GM19463 (cell line): ENCODE measurements around the gene OTOP2.
A peak's percentile ranks its signal among the peaks of the same experiment; 100 is the strongest.

Experiments used
- ATAC-seq: cut with Tn5 transposase; IDR thresholded peaks from one replicate; pipeline ENCODE4 v1.9.1; 2021; ENCODE audit warnings: mild to moderate bottlenecking, moderate library complexity; ENCODE audit not compliant: unreplicated experiment

The OTOP2 gene

GRCh38 chr17:74923538-74924249, 379 bp upstream of the OTOP2 start:
- no peak for ATAC-seq

GRCh38 chr17:74925242-74925641, 1.2 kb downstream of the OTOP2 start:
- ATAC-seq, result no peak

DNA sequence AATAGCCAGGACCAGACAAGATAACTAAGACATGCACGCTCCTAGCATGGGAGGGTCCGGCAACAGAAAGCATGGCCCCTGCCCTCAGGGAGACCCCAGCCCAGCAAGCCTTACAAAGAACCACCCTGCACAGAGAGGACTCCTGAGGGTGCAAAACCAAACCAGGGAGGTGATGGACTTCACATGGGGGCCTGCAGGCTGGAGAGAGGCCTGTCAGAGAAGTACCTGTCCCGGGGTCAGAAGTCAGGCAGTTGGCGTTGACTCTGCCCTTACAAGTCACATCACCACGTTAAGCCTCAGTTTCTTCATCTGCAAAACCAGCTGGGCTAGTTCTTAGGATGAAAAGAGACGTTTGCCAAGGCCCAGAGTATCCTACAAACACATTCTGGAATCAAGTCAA, 4.7 kb downstream of the OTOP2 start:
- ATAC-seq, result no peak

- no peak for ATAC-seq
Measured at GRCh38 chr17:74930535-74931036, 6.5 kb downstream of the OTOP2 start.

GRCh38 chr17:74935048-74935447, 11.0 kb downstream of the OTOP2 start:
- ATAC-seq, result no peak

- ATAC-seq, result no peak
Measured at GRCh38 chr17:74935585-74936469, 11.8 kb downstream of the OTOP2 start, which contains the start of gene OTOP3. TSS of gene OTOP3 (plus strand) at chr17:74935898. CDS start at chr17:74935922, 24 bp downstream.

- no peak for ATAC-seq
Measured at GRCh38 chr17:74936470-74936799, 12.4 kb downstream of the OTOP2 start.

- ATAC-seq, result no peak
Measured at GRCh38 chr17:74937064-74938051, 13.3 kb downstream of the OTOP2 start.

GRCh38 chr17:74938194-74938950, 14.3 kb downstream of the OTOP2 start:
- no peak for ATAC-seq

GRCh38 chr17:74939534-74939933, 15.5 kb downstream of the OTOP2 start:
- no peak for ATAC-seq

- no peak for ATAC-seq
Measured at GRCh38 chr17:74941128-74941725, 17.2 kb downstream of the OTOP2 start.

- no peak for ATAC-seq
Measured at GRCh38 chr17:74943808-74944522, 19.9 kb downstream of the OTOP2 start.

GRCh38 chr17:74945543-74945942, 21.5 kb downstream of the OTOP2 start:
- ATAC-seq, result peak; percentile 89

DNA sequence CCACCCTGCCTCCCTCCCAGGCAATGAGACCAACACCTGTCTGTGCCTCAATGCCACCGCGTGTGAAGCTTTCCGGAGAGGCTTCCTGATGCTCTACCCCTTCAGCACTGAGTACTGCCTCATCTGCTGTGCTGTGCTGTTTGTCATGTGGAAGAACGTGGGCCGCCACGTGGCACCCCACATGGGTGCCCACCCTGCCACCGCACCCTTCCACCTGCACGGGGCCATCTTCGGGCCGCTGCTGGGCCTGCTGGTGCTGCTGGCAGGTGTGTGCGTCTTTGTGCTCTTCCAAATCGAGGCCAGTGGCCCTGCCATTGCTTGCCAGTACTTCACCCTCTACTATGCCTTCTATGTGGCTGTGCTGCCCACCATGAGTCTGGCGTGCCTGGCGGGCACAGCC, 22.6 kb downstream of the OTOP2 start:
- ATAC-seq, result no peak

DNA sequence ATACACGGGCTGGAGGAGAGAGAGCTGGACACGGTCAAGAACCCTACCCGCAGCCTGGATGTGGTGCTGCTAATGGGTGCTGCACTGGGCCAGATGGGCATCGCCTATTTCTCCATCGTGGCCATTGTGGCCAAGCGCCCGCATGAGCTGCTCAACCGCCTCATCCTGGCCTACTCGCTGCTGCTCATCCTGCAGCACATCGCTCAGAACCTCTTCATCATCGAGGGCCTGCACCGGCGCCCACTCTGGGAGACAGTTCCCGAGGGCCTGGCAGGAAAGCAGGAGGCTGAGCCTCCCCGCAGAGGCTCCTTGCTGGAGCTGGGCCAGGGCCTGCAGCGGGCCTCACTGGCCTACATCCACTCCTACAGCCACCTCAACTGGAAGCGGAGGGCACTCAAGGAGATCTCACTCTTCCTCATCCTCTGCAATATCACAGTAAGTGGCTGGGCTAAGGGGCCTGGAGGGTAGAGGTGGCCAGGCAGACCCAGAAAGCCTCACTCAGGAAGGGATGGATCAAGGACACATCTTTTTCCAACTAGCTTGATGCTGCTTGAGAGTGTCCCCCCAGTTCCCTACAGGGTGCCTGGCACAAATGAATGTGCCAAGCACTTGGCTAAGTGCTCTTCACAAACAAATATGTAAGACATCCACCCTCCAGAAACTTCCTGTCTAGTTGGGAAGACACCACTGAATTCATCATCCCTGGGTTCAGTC, 23.1 kb downstream of the OTOP2 start:
- ATAC-seq, result no peak

GRCh38 chr17:74949455-74950115, 25.5 kb downstream of the OTOP2 start:
- no peak for ATAC-seq

DNA sequence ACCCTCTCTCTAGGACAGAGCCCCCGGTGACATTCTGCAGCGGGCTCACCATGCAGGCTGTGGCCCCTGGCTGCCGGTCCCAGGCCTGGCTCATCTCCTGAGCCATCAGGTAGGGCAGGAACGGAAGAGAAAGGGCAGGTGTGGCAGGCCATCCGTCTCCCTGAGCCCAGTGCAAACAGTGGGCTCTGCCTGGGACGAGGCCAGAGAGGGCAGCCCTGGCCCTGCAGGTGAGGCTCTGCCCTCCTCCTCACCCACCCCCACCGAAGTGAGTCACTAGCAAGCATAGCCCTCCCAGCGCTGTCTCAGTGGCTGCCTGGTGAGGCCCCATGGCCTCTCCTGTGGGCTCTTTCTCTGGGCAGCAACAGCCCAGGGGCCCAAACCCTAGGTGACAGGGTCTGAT, 26.1 kb downstream of the OTOP2 start:
- no peak for ATAC-seq

DNA sequence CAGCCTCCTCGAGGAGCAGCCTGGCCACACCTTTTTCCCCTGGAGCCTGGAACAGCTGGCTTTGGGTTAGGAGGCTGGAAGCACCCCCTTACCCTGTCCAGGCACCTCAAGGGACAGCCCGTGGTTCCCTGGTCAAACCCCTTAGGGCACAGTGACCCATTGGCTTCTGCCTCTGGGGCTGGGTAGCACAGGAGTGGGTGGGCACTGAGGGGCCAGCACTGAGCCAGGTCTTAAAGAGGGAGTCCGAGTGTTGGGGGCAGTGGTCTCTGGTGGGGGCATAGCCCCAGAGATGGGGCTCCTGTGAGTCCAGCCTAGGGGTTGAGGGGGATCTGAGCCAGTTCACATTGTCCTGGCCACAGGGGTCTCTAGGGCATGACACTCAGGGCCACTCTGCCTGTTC, 27.0 kb downstream of the OTOP2 start:
- ATAC-seq, result no peak
